Subcutaneous adipose tissue (tissue), 4 donors: Measurements from ENCODE around the gene PUS7. TPM values are rescaled to one million over a fixed set of nuclear protein-coding genes. Genes with fewer than 3 reads are reported as not detected.

Source experiments
- CTCF ChIP-seq: fragments of 450-650 bp; IDR thresholded peaks from one replicate; pipeline ENCODE4 v1.5.1; 2016; ENCODE audit warnings: low read depth, mild to moderate bottlenecking, control low read depth, antibody characterized with exemption, moderate library complexity
- total RNA-seq, 4 donors: library from RNA; depleted of rRNA; stranded (reverse); fragments of >200 nt; gene quantifications; one replicate each; pipeline ENCODE4 v1.1.0, GENCODE V29; 2016

Gene PUS7
- total RNA-seq, 4 donors from 2014 or later, result 6.6 to 21.7 (median 8.5) TPM

- no peak for TF ChIP-seq CTCF
Measured at GRCh38 chr7:105450177-105450861, 71.8 kb downstream of the PUS7 start.

GRCh38 chr7:105448181-105448580 is 73.9 kb downstream of the PUS7 start:
- no peak for TF ChIP-seq CTCF

GRCh38 chr7:105444342-105444987 is 77.6 kb downstream of the PUS7 start:
- TF ChIP-seq CTCF, result no peak

- TF ChIP-seq CTCF, result no peak
Measured at GRCh38 chr7:105439174-105439893, 82.7 kb downstream of the PUS7 start.

- no peak for TF ChIP-seq CTCF
Measured at GRCh38 chr7:105438847-105439173, 83.3 kb downstream of the PUS7 start.

- TF ChIP-seq CTCF, result no peak
Measured at GRCh38 chr7:105438254-105438653, 83.8 kb downstream of the PUS7 start.
